Gastroesophageal sphincter (tissue), 4 donors: ENCODE results near the gene MICAL3. TPM values are rescaled to one million over a fixed set of nuclear protein-coding genes. Genes with fewer than 3 reads are reported as not detected.
A peak's percentile ranks its signal among the peaks of the same experiment; 100 is the strongest.

Source experiments
- ATAC-seq: fragments of 150-250 bp; one replicate; pipeline ENCODE4 v1.9.1; 2016; ENCODE audit warnings: mild to moderate bottlenecking, moderate library complexity
- H3K27ac ChIP-seq, 4 donors: fragments of 200-600 bp; sonication (generic) in 3 of 4; 1 replicate in 3 of 4; 2 replicates in 1 of 4; pipeline ENCODE4 v1.5.1; 2016 to 2019
- H3K27me3 ChIP-seq: fragments of 200-600 bp; sonication (generic); one replicate; pipeline ENCODE4 v1.5.1; 2019
- H3K36me3 ChIP-seq, 2 donors: fragments of 200-600 bp; sonication (generic); one replicate each; pipeline ENCODE4 v1.5.1; 2019; ENCODE audit warnings: control low read depth in 1 of 2
- H3K4me1 ChIP-seq, 3 donors: fragments of 200-600 bp; sonication (generic); 1 replicate in 2 of 3; 2 replicates in 1 of 3; pipeline ENCODE4 v1.5.1; 2016 to 2019; ENCODE audit warnings: control low read depth in 2 of 3
- H3K4me3 ChIP-seq, 2 donors: fragments of 200-600 bp; sonication (generic); one replicate each; pipeline ENCODE4 v1.5.1; 2019; ENCODE audit warnings: mild to moderate bottlenecking in 1 of 2, moderate library complexity in 1 of 2
- H3K9me3 ChIP-seq, 3 donors: fragments of 200-600 bp; sonication (generic); one replicate each; pipeline ENCODE4 v1.5.1; 2017 to 2019; ENCODE audit warnings: control low read depth in 2 of 3
- CTCF ChIP-seq, 4 experiments: fragments of 200-600 bp in 2 of 4; fragments of 450-650 bp in 2 of 4; sonication (generic) in 1 of 4; IDR thresholded peaks; one replicate each; pipeline ENCODE4 v1.5.1; 2017 to 2019; ENCODE audit warnings: antibody characterized with exemption in 4 of 4, mild to moderate bottlenecking in 2 of 4, moderate library complexity in 2 of 4
- EP300 ChIP-seq: sonication (generic); formaldehyde crosslinking; IDR thresholded peaks from one replicate; pipeline ENCODE4 v1.6.1; 2017; ENCODE audit warnings: antibody characterized with exemption, mild to moderate bottlenecking
- POLR2A ChIP-seq, 2 donors: fragments of 450-650 bp; IDR thresholded peaks; one replicate each; pipeline ENCODE4 v1.6.1; 2017; ENCODE audit warnings: antibody characterized with exemption in 2 of 2, mild to moderate bottlenecking in 2 of 2, moderate library complexity in 1 of 2
- POLR2AphosphoS5 ChIP-seq: sonication (generic); formaldehyde crosslinking; IDR thresholded peaks from one replicate; pipeline ENCODE4 v1.6.1; 2017; ENCODE audit warnings: antibody characterized with exemption
- WGBS, 2 donors: methylation state at CpG; one replicate each; pipeline ENCODE4 v1.1.5; 2018; ENCODE audit warnings: low coverage in 1 of 2; 5-methylcytosine and 5-hydroxymethylcytosine counted together
- total RNA-seq, 4 donors: library from RNA; depleted of rRNA; stranded (reverse); fragments of >200 nt; gene quantifications; one replicate each; pipeline ENCODE4 v1.1.0, GENCODE V29; 2016

Gene MICAL3
- total RNA-seq, 4 donors from 2014 or later: 37.3 to 120 (median 51.5) TPM

DNA sequence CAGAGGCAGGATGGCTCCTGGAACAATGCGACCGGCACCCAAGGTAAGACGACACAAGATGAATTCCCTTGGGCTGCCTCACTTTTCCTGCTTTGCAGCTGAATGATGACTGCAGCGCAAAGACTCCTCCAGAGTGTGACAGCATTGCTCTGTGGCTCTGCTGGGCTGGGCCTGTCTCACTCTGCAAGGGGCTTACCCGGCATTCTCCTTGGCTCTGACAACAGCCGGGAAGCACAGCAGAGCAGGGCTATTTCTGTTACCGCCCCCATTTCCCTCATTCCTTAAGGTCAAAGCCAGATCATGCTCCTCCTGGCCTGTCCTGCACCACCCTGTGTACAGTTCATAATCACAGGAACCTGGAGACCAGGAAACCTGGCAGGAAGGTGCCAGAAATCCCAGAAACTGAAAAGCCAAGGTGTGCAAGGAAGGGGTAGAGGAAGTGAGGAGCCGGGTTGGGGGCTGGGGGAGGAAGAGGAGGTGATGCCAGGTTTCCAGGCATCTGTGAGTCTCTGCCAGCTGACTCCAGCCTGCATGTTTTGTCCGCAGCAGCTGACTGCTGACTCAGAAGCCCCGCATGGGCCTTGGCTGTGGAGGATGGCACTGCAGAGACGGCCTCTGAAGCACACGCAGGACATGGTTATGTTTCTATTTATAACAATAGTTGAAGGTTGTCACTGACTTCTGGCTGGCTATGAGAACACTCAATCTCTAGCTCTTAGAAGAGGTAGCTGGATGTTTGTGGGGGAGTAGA, 113.6 kb downstream of the MICAL3 start:
- Histone ChIP-seq H3K4me1 (peaks cover 9 to 87% (median 29%) of the 10 kb centered on the region in 3 donors), H3K36me3 (peaks cover 0 to 10% of the 10 kb centered on the region in 2 donors), H3K27me3 (no peaks in the 10 kb centered on the region), H3K4me3 (no peak overlapping the region), H3K9me3 (no peaks in the 10 kb centered on the region), H3K27ac (peak overlapping the region; percentile 76 to 84 (median 82))
- TF ChIP-seq POLR2A (IDR thresholded peaks at IDR 0.05) (no peak), POLR2AphosphoS5 (peak; percentile 83), CTCF (IDR thresholded peaks at IDR 0.05) (peak in 2 of 4 experiments; percentile 25 to 61)
- 4% methylated on average over 8 of the region's 12 CpGs; no CpG with 5 or more reads in 1 of the 2 donors for WGBS, 2 donors
- peak; percentile 92 for ATAC-seq

DNA sequence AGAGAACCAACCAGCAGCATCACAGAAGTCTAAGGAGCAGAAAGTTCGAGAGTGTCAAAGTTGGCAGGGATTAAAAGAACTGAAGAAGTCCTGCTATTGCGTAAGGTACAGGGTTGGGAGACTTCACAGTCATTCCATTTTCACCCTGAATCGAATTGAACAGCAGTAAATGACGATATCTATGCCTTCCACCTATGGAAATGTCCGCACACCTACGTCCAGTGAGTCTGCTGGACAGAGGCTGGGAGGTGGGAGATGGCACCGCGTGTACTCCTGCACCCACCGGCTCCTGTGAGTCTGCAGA, 116.7 kb downstream of the MICAL3 start:
- WGBS, 2 donors: 73 to 82% methylated on average over 8 of the region's 9 CpGs
- no peak overlapping the region for H3K4me3 ChIP-seq
- peaks cover 9 to 75% (median 31%) of the 10 kb centered on the region in 3 donors for H3K4me1 ChIP-seq
- peaks cover 0 to 27% of the 10 kb centered on the region in 2 donors for H3K36me3 ChIP-seq
- ATAC-seq: no peak
- H3K27ac ChIP-seq: peak overlapping the region in 3 of 4 donors; percentile 32 to 56 (median 39)
- TF ChIP-seq CTCF (IDR thresholded peaks at IDR 0.05) (no peak), POLR2AphosphoS5 (no peak), POLR2A (IDR thresholded peaks at IDR 0.05) (no peak), EP300 (no peak)
- H3K9me3 ChIP-seq: no peaks in the 10 kb centered on the region
- H3K27me3 ChIP-seq: no peaks in the 10 kb centered on the region

- Histone ChIP-seq H3K4me3 (no peak overlapping the region), H3K4me1 (peaks cover 9 to 77% (median 31%) of the 10 kb centered on the region in 3 donors), H3K9me3 (no peaks in the 10 kb centered on the region), H3K27ac (peak overlapping the region in 3 of 4 donors; percentile 32 to 56 (median 39)), H3K36me3 (peaks cover 0 to 33% of the 10 kb centered on the region in 2 donors), H3K27me3 (no peaks in the 10 kb centered on the region)
- TF ChIP-seq POLR2A (IDR thresholded peaks at IDR 0.05): no peak
- TF ChIP-seq CTCF (IDR thresholded peaks at IDR 0.05): no peak
- no peak for TF ChIP-seq POLR2AphosphoS5
- no peak for TF ChIP-seq EP300
- WGBS, 2 donors: 73 to 92% methylated on average over 5 to 16 of the region's 16 CpGs
- no peak for ATAC-seq
Measured at GRCh38 chr22:17906978-17907747, 117.2 kb downstream of the MICAL3 start.

GRCh38 chr22:17905445-17905844, 118.9 kb downstream of the MICAL3 start:
- ATAC-seq: no peak
- Histone ChIP-seq H3K9me3 (no peaks in the 10 kb centered on the region), H3K27me3 (no peaks in the 10 kb centered on the region), H3K4me1 (peaks cover 5 to 60% (median 19%) of the 10 kb centered on the region in 3 donors), H3K27ac (peak overlapping the region in 1 of 4 donors; percentile 59), H3K36me3 (peaks cover 0 to 50% of the 10 kb centered on the region in 2 donors), H3K4me3 (no peak overlapping the region)
- WGBS, 2 donors: 92 to 93% methylated on average over 5 to 8 of the region's 8 CpGs
- TF ChIP-seq CTCF (IDR thresholded peaks at IDR 0.05) (no peak), POLR2AphosphoS5 (no peak), POLR2A (IDR thresholded peaks at IDR 0.05) (no peak), EP300 (no peak)
